ENCODE measurements around the gene KRT80. TPM values are rescaled to one million over a fixed set of nuclear protein-coding genes. Genes with fewer than 3 reads are reported as not detected.
"Not testable (repeated sequence)": the region's sequence is repeated elsewhere in the genome, so short reads cannot be mapped to it uniquely, and the experiment has no call there.

KRT80 gene
- polyA plus RNA-seq (ENCODE audit: insufficient read length in 4 of 4) = 1 to 10 TPM in 2 of 4 donors, under 1 TPM in 2; 0.83 to 1.4 (median 1.0) TPM

GRCh38 chr12:52191841-52192791, at the start of gene KRT80:
Gene KRT80 (minus strand): TSS chr12:52192014. CDS start chr12:52191902, 112 bp downstream.
- no peak for DNase-seq (ENCODE audit: low read depth in 4 of 4, low spot score in 3 of 4)

GRCh38 chr12:52241205-52241842, 49.5 kb upstream of the KRT80 start:
- no peak for DNase-seq (ENCODE audit: low read depth in 4 of 4, low spot score in 3 of 4)

DNA sequence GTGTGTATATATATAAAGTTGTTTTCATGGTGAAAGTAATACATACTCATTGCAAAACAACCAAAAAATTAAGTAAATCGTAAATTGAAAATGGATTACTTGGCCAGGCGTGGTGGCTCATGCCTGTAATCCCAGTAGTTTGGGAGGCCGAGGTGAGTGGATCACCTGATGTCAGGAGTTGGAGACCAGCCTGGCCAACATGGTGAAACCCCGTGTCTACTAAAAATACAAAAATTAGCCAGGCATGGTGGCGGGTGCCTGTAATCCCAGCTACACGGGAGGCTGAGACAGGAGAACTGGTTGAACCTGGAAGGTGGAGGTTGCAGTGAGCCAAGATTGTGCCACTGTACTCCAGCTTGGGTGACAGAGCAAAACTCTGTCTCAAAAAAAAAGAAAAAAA, 48.4 kb upstream of the KRT80 start:
- not testable (repeated sequence) for DNase-seq (ENCODE audit: low read depth in 4 of 4, low spot score in 3 of 4)

GRCh38 chr12:52239767-52240166, 48.0 kb upstream of the KRT80 start:
- no peak for DNase-seq (ENCODE audit: low read depth in 4 of 4, low spot score in 3 of 4)

DNA sequence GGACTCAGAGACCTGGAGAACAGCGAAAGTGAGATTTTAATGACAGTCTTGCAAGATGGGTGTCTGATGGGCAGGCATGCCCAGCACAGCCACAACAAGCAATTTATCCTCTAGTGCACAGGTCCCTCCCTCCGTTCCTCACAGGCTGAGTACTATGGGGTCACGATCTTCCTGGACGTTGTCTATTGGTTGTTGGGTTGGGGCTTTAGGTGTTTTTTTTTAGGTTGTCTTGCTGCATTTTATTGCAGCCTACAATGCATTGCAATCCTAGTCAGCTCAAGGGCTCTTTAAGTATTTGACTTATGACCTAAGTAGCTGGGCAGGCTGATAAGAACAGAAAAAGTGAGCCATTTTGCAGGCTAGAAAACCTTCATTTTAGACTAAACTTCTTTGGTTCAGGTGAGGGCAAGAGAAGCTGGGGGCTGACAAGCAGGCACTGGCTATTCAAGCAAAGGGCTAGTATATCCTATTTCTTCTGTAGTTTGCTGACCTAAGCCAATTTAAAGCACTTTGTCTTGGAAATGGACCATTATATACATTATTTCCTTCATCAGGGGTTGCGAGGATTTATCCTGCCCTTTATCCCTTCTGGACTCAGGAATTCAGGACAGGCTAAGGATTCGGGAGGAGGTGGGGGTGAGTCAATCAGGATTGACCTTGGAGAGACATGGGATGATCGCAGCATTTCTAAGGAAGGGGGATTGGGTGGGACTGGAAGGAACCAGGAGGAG, 47.3 kb upstream of the KRT80 start:
- DNase-seq (ENCODE audit: low read depth in 4 of 4, low spot score in 3 of 4) = no peak

- no peak for DNase-seq (ENCODE audit: low read depth in 4 of 4, low spot score in 3 of 4)
Observed at GRCh38 chr12:52238207-52238840, 46.5 kb upstream of the KRT80 start.

DNA sequence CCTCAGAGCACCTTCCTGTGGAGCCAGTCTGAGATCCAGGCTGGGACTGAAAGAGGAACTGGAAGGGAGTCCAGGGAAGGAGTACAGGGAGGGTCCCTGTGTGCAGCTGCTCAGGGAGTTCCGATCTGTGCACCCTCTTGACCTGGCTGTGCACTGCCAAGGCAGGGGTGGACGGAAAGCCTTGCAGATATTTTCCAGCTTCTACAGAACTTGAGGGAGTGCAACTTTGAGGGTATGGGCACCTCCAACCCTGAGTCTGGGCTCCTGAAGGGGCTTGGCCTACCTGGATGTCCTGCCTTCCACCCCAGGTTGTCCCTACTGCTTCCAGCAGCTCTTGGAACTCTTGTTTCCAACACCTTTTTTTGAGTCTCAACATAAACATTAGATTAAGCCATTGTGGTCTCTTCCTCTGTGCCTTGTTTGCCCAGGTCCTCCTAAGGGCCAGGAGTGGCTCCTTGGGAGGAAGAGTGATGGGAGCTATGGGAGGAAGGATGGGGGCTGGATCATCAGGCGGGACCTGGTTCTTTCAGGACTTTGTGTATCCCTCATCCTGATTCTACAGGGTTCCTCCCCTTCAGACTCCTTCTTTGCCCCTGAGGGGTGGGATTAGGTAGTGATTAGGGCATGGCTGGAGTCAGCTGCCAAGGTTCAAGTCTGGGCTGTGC, 44.7 kb upstream of the KRT80 start:
- no peak for DNase-seq (ENCODE audit: low read depth in 4 of 4, low spot score in 3 of 4)

DNA sequence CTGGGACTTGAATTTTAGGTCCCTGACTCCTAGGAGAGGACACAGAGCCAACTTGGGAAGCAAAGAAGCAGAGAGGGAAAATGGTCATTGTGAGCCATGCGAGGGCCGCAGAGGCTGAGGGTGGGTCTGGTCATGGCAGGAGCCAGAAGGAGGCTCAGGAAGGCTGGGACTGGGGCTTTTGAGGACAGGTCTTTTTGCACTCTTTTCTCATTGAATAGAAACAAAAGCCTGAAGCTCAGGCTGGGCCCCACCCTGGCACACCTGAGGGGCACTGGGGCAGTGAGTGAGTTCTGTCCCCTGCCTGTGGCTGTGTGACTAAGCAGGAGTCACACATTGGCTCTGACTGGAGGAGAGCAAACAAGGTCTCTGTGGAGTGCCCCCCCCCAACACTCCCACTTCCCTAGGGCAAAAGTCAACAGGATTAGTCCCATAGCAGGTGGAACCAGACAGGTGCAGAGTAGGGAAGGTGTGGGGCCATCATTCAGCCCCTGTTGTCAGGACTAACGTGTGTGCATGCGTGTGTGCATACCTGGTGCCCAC, 44.1 kb upstream of the KRT80 start:
- DNase-seq (ENCODE audit: low read depth in 4 of 4, low spot score in 3 of 4) = no peak

- DNase-seq (ENCODE audit: low read depth in 4 of 4, low spot score in 3 of 4) = no peak
Observed at GRCh38 chr12:52235001-52235764, 43.4 kb upstream of the KRT80 start.

- DNase-seq (ENCODE audit: low read depth in 4 of 4, low spot score in 3 of 4) = no peak
Observed at GRCh38 chr12:52234223-52234810, 42.5 kb upstream of the KRT80 start.

DNA sequence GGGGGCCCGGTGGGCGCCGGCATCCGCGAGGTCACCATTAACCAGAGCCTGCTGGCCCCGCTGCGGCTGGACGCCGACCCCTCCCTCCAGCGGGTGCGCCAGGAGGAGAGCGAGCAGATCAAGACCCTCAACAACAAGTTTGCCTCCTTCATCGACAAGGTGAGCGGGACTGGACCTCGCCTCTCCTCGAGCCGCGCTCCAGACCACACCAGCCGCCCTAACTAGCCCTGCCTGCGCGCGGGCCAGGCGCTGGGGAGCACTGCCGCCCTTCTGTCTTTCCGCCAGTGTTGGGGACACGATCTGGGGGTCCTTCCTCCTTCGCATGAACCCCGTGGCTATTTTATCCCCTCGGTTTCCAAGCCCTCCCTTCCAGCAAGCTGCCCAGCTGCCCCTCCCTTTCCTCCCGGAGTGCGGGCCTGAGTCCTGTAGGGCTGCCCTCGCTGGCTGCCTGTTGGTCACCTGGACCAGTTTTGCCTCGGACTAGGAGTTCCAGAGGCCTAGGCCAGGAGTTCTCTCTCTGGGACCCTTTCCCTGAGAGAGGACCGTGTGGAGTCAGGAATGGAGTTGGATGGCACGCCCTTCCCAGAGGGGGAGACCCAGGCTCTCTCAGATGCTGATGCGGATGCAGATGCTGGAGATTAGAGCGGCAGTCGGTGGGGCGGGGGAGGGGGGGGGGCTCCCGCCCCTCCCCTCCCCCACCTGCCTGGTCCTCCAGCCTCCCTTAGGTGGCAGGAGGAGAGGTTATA, 41.8 kb upstream of the KRT80 start:
- no peak for DNase-seq (ENCODE audit: low read depth in 4 of 4, low spot score in 3 of 4)

- DNase-seq (ENCODE audit: low read depth in 4 of 4, low spot score in 3 of 4) = no peak
Observed at GRCh38 chr12:52232674-52233461, 41.1 kb upstream of the KRT80 start, which contains the start of gene KRT7. Gene KRT7 (plus strand): TSS chr12:52233243. CDS start chr12:52233297, 54 bp downstream.

- no peak for DNase-seq (ENCODE audit: low read depth in 4 of 4, low spot score in 3 of 4)
Observed at GRCh38 chr12:52232203-52232673, 40.4 kb upstream of the KRT80 start.

GRCh38 chr12:52231305-52232202, 39.7 kb upstream of the KRT80 start:
- DNase-seq (ENCODE audit: low read depth in 4 of 4, low spot score in 3 of 4) = no peak

- no peak for DNase-seq (ENCODE audit: low read depth in 4 of 4, low spot score in 3 of 4)
Observed at GRCh38 chr12:52230364-52231281, 38.8 kb upstream of the KRT80 start.

All from right renal pelvis (tissue), 4 donors.